ENCODE data around the gene MBD6.
"Not testable (repeated sequence)": the region's sequence is repeated elsewhere in the genome, so short reads cannot be mapped to it uniquely, and the experiment has no call there.

Gene MBD6

DNA sequence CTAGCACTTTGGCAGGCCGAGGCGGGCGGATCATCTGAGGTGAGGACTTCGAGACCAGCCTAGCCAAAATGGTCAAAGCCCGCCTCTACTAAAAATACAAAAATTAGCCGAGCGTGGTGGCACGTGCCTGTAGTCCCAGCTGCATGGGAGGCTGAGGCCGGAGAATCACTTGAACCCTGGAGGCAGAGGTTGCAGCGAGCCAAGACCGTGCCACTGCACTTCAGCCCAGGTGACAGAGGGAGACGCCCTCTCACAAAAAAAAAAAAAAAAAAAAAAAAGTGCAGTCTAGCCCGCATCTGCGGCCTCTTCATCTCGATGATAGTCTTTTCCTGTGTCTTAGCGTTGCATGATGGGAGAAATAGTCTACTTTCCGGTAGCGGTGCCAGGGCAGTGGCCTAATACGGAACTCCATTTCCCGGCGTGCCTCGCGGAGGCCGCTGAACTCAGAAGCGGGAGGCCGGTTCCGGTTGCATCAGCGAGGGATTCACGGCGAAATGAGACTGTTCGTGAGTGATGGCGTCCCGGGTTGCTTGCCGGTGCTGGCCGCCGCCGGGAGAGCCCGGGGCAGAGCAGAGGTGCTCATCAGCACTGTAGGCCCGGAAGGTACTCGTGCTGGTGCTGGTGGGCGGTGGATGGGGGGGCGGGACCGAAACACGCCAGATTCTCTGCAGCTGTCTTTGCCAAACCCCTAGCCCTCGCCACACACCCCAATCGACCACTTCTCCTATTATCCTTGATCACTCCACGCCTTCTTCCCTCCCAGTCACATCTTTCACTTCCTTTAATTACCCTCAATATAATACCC is 34.8 kb upstream of the MBD6 start, which contains the start of gene MARS1:
Gene MARS1 (plus strand): TSS at position 472 of the 805 bp plus-strand sequence. CDS start 23 bp downstream, at position 495.
- DNase-seq = peak; percentile 67

DNA sequence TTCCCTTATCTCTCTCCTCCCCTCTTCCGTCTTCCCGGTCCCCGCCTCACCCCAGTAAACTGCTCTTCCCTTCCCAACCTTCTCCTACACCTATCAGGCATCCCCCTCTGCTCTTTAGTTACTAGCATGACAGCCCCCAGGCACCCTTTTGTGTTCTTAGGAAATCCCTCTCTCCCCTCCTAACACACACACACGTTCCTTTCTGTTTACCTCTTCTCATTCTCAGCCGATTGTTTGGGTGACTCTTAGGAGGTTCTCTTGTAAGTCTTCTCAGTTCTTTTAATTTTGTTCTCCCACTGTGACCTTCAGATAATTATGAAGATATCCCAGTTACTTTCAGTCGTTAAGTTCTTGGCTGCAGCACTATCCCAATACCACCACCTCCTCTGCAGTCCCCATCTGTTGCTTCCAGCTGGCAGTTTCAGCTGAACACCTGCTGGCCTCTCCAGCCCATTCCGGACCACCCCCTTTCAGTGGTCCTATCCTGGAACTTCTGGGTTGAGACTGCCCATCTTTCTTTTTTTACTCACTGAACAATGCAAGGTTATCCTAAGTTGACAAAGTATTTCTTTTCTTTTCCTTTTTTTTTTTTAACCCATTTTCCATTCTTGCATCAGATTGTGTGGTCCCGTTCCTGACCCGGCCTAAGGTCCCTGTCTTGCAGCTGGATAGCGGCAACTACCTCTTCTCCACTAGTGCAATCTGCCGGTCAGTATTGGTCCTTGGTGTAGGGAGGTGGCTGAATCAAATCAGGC is 34.0 kb upstream of the MBD6 start:
- no peak for DNase-seq

DNA sequence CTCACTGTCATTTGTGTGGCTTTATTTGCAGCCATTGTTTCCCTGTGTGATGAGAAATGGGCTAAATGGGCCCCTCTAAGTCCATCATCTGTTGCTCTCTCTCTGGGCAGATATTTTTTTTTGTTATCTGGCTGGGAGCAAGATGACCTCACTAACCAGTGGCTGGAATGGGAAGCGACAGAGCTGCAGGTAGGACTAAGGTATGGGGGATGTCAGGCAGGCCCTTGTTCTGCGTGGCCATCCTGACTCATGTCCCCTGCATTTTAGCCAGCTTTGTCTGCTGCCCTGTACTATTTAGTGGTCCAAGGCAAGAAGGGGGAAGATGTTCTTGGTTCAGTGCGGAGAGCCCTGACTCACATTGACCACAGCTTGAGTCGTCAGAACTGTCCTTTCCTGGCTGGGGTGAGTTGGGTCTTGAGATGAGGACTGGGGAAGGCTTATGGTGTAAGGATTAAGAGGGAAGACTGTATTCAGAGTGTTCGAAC is 33.4 kb upstream of the MBD6 start:
- no peak for DNase-seq

DNA sequence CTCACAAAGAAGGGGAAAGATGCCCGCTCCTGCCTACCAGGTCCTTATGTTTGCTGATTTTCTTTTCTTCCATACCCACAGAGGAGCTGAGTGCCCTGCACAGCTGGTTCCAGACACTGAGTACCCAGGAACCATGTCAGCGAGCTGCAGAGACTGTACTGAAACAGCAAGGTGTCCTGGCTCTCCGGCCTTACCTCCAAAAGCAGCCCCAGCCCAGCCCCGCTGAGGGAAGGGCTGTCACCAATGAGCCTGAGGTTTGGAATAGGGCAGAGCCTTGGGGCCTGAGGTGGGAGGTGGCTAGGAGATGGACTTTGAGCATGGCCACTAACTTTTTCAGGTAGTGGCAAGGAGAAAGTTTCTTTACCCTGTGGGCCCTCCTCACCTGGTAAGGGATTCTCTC is 32.5 kb upstream of the MBD6 start:
- DNase-seq = no peak

DNA sequence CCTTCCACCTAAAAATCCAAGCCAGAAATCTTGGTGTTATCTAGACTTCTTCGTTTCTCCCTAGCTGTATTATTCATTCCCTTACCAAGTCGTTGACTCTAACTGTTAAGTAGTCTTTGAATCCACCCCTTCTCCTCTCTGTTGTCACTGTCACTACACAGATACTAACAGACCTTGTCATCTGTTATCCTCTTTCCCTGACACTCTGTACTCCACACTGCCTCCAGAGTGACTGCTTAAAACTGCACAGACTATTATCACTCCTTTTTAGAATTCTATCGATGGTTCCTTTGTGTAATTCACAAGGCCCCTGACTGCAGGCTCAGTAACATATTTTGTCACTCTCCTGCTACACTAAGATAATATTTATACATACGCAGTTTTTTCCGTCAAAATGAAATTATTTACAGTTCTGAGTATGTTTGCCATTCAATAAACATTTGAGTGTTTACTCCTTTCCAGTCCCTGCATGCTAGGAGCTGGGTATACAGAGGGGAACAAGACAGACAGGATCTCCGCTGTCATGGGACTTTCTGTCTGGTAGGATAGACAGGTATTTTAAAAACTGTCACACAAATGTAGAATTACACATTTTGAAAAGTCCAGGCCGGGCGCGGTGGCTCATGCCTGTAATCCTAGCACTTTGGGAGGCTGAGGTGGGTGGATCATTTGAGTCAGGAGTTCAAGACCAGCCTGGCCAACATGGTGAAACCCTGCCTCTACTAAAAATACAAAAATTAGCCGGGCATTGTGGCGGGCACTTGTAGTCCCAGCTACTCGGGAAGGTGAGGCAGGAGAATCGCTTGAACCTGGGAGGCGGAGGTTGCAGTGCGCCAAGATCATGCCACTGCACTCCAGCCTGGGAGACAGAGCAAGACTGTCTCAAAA is 31.0 kb upstream of the MBD6 start:
- no peak for DNase-seq

DNA sequence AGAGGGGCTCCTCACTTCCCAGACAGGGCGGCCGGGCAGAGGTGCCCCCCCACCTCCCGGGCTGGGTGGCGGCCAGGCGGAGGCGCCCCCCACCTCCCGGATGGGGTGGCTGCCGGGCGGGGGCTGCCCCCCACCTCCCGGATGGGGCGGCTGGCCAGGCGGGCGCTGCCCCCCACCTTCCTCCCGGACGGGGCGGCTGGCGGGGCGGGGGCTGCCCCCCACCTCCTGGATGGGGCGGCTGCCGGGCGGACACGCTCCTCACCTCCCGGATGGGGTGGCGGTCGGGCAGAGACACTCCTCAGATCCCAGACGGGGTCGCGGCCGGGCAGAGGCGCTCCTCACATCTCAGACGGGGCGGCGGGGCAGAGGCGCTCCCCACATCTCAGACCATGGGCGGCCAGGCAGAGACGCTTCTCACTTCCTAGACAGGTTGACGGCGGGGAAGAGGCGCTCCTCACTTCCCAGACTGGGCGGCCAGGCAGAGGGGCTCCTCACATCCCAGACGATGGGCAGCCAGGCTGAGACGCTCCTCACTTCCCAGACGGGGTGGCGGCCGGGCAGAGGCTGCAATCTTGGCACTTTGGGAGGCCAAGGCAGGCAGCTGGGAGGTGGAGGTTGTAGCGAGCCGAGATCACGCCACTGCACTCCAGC is 27.4 kb upstream of the MBD6 start:
- not testable (repeated sequence) for DNase-seq

DNA sequence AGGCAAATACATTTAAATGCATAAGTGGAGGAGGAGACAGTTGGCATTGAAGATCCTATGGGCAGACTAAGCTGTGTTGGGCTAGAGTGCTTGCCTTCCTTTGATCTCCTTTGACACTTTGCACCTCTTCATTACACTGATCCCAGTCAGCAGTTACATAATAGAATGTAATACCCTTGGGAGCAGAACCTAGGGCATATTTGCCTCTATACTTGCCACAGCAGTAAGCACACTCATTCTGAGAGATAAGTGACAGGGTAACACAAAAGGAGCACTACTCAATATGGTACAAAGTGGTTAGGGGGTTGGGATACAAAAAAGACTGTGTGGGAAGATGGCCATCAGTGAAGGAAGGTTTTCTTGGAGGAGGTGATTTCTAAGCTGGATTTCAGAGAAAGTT is 25.8 kb upstream of the MBD6 start:
- no peak for DNase-seq

- no peak for DNase-seq
These were observed 25.1 kb upstream of the MBD6 start for GRCh38 chr12:57497223-57498131.

DNA sequence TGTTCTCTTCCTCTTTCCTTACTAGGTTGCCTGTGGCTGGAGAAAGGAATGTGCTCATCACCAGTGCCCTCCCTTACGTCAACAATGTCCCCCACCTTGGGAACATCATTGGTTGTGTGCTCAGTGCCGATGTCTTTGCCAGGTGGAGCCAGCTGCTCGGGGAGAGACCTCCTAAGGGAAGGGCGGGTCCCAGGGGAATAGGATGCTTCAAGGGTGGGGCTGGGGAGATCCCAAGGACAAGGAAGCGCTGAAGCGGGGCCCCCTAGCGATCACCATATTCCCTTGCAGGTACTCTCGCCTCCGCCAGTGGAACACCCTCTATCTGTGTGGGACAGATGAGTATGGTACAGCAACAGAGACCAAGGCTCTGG is 24.5 kb upstream of the MBD6 start:
- no peak for DNase-seq

GRCh38 chr12:57498571-57498970 is 24.1 kb upstream of the MBD6 start:
- DNase-seq = no peak

DNA sequence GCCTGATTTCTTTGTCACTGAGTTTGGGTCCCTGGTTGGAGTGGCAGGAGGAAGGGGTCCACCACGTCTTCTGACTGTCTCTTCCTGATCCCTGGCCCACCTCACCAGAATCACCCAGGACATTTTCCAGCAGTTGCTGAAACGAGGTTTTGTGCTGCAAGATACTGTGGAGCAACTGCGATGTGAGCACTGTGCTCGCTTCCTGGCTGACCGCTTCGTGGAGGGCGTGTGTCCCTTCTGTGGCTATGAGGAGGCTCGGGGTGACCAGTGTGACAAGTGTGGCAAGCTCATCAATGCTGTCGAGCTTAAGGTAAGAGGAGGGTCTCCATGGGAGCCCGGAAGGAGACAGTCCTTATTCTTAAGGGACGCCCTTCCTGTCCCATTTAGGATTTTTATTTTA is 22.4 kb upstream of the MBD6 start:
- no peak for DNase-seq

DNA sequence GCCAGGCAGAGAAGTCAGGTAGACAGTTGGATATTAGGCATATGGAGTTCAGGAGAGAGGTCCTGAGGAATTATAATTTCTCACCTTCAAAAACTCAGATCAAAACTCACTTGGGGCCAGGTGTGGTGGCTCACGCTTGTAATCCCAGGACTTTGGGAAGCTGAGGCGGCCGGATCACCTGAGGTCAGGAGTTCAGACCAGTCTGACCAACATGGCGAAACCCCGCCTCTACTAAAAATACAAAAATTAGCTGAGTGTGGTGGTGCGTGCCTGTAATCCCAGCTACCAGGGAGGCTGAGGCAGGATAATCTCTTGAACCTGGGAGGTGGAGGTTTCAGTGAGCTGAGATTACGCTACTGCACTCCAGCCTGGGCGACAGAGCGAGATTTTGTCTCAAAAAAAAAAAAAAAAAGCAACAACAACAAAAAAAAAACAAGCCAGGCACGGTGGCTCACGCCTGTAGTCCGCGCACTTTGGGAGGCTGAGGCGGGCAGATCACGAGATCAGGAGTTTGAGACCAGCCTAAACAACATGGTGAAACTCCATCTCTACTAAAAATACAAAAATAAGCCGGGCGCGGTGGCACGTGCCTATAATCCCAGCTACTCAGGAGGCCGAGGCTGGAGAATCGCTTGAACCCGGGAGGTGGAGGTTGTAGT is 20.2 kb upstream of the MBD6 start:
- DNase-seq = not testable (repeated sequence)

DNA sequence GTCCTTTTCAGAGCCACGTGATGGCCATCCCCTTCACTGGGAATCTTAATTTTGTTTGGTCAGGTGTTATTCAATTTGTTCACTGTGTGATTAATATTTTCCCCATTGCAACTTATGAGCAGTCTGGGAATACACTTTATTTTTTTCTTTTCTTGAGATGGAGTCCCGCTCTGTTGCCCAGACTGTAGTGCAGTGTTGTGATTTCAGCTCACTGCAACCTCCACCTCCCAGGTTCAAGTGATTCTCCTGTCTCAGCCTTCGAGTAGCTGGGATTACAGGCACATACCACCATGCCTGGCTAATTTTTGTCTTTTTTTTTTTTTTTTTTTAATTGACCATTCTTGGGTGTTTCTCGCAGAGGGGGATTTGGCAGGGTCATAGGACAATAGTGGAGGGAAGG is 16.1 kb upstream of the MBD6 start:
- DNase-seq = not testable (repeated sequence)

GRCh38 chr12:57507796-57508195 is 14.8 kb upstream of the MBD6 start:
- not testable (repeated sequence) for DNase-seq

DNA sequence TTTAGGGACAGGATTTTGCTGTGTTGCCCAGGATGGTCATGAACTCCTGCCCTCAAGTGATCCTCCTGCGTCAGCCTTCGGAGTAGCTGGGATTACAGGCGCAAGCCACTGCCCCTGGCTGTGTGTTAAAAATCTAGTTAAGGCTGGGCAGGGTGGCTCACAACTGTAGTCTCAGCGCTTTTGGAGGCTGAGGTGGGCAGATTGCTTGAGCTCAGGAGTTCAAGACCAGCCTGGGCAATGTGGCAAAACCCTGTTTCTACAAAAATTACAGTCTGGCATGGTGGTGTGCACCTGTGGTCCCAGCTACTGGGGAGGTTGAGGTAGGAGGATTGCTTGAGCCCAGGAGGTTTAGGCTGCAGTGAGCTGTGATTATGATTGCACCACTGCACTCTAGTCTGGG is 11.5 kb upstream of the MBD6 start:
- no peak for DNase-seq

GRCh38 chr12:57511588-57512325 is 10.9 kb upstream of the MBD6 start:
- DNase-seq = no peak

- DNase-seq = no peak
These were observed 10.0 kb upstream of the MBD6 start for GRCh38 chr12:57512665-57513064.

GRCh38 chr12:57513266-57513665 is 9.4 kb upstream of the MBD6 start:
- no peak for DNase-seq

DNA sequence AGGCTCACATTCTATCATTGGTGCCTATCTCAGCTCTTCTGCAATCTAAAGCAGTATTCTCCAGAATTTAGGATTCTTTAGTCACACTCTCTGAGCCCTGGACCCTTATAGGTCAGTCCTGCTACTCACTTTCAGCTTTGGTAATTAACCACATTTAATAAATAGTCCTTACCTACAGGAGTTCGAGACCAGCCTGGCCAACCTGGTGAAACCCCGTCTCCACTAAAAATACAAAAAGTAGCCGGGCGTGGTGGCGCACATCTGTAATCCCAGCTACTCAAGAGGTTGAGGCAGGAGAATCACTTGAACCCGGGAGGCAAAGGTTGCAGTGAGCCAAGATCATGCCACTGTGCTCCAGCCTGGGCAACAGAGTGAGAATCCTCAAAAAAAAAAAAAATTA is 8.9 kb upstream of the MBD6 start:
- DNase-seq = not testable (repeated sequence)

- DNase-seq = not testable (repeated sequence)
These were observed 8.4 kb upstream of the MBD6 start for GRCh38 chr12:57514246-57514645.

All from right kidney (tissue), 1 donor.